Karpas-422 (cell line): Measurements from ENCODE around the gene SLC25A22. TPM values are rescaled to one million over a fixed set of nuclear protein-coding genes. Genes with fewer than 3 reads are reported as not detected.

Experiments used
- DNase-seq: peaks from one replicate; pipeline ENCODE4 v3.0.0-alpha.2; 2015
- H2AFZ ChIP-seq: fragments of 200-600 bp; sonication (generic); 2 replicates; pipeline ENCODE4 v1.6.1; 2014; ENCODE audit warnings: antibody characterized with exemption, low read length, mixed read lengths
- H3K27ac ChIP-seq: fragments of 200-600 bp; sonication (generic); 2 replicates; pipeline ENCODE4 v1.5.1; 2014; ENCODE audit warnings: mild to moderate bottlenecking, low read length, moderate library complexity
- H3K27me3 ChIP-seq: fragments of 200-600 bp; sonication (generic); 2 replicates; pipeline ENCODE4 v1.6.1; 2014; ENCODE audit warnings: low read length, mixed read lengths
- H3K36me3 ChIP-seq: fragments of 200-600 bp; sonication (generic); 2 replicates; pipeline ENCODE4 v1.6.1; 2014; ENCODE audit warnings: low read length, mixed read lengths; ENCODE audit not compliant: insufficient read depth
- H3K4me1 ChIP-seq: fragments of 200-600 bp; sonication (generic); 2 replicates; pipeline ENCODE4 v1.6.1; 2014; ENCODE audit warnings: mild to moderate bottlenecking, low read length, mixed read lengths
- H3K4me2 ChIP-seq: fragments of 200-600 bp; sonication (generic); 2 replicates; pipeline ENCODE4 v1.6.1; 2014; ENCODE audit warnings: low read length, low read depth, mild to moderate bottlenecking; ENCODE audit not compliant: poor library complexity, severe bottlenecking
- H3K4me3 ChIP-seq: fragments of 200-600 bp; sonication (generic); 2 replicates; pipeline ENCODE4 v1.5.1; 2014; ENCODE audit warnings: mild to moderate bottlenecking, antibody characterized with exemption, low read length, mixed read lengths
- H3K79me2 ChIP-seq: fragments of 200-600 bp; sonication (generic); 2 replicates; pipeline ENCODE4 v1.6.1; 2014; ENCODE audit warnings: mild to moderate bottlenecking, low read length, mixed read lengths
- H3K9ac ChIP-seq: fragments of 200-600 bp; sonication (generic); 2 replicates; pipeline ENCODE4 v1.6.0; 2014; ENCODE audit warnings: low read length
- H3K9me2 ChIP-seq: fragments of 200-600 bp; sonication (generic), shearing (Covaris generic); replicated peaks from 2 replicates; pipeline ENCODE4 v1.6.0; 2014; ENCODE audit warnings: mild to moderate bottlenecking, low read length, moderate library complexity; ENCODE audit not compliant: insufficient read depth
- H3K9me3 ChIP-seq: fragments of 300-700, 200-600 bp; sonication (generic); 2 replicates; pipeline ENCODE4 v1.6.1; 2014; ENCODE audit warnings: low read length, mixed read lengths
- H4K20me1 ChIP-seq: fragments of 200-600 bp; sonication (generic); 2 replicates; pipeline ENCODE4 v1.6.1; 2014; ENCODE audit warnings: mild to moderate bottlenecking, antibody characterized with exemption, low read length, low read depth; ENCODE audit not compliant: insufficient read depth
- small RNA-seq: library from RNA; depleted of rRNA; stranded (forward); fragments of <200 nt; gene quantifications from one replicate; pipeline ENCODE3, GENCODE V24; 2014
- total RNA-seq: library from RNA; depleted of rRNA; stranded (reverse); fragments of >200 nt; shearing (Covaris generic); gene quantifications from 2 replicates; pipeline ENCODE4 v1.2.3, GENCODE V29; 2014; ENCODE audit warnings: low replicate concordance; rRNA removed

SLC25A22 gene
- total RNA-seq, 1 experiment from 2014 or later = 9.3 TPM

DNA sequence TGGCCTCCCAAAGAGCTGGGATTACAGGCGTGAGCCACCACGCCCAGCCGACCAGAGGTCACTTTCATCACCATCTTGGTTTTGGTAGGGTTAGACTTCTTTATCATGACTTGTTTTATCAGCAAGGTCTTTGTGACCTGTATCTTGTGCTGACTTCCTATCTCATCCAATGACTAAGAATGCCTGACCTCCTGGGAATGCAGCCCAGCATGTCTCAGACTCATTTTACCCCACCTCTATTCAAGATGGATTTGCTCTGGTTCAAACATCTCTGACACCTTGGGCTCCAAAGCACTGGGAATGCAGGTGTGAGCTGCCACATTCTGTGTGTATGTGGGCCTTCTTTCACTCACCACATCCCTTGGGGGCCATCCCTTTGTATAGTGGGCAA is 55.9 kb downstream of the SLC25A22 start:
- Histone ChIP-seq H4K20me1 (no peaks in the 10 kb centered on the region), H3K27me3 (no peaks in the 10 kb centered on the region), H3K4me2 (no peak overlapping the region), H3K27ac (no peak overlapping the region), H3K9me2 (no peaks in the 10 kb centered on the region), H2AFZ (no peak overlapping the region), H3K9me3 (no peaks in the 10 kb centered on the region), H3K4me3 (no peak overlapping the region), H3K9ac (no peak overlapping the region), H3K79me2 (no peaks in the 10 kb centered on the region), H3K36me3 (no peaks in the 10 kb centered on the region), H3K4me1 (peaks cover 8% of the 10 kb centered on the region)
- no peak for DNase-seq

Small RNAs within 50 kb of the gene (small RNA-seq; reads per million reads assigned to genes)
- gene SNORA52 = not detected

Other genes with a start within 250 kb of the SLC25A22 start
- 6.2 and 14.3 TPM in 2 replicates for gene LMNTD2, start 237.5 kb downstream of the SLC25A22 start, total RNA-seq
- gene RASSF7, start 237.3 kb downstream of the SLC25A22 start, total RNA-seq = 13.8 and 29.1 TPM in 2 replicates
- 8.7 and 20.9 TPM in 2 replicates for gene PHRF1, start 221.8 kb downstream of the SLC25A22 start, total RNA-seq
- 34.6 and 53.5 TPM in 2 replicates for gene IRF7, start 182.3 kb downstream of the SLC25A22 start, total RNA-seq
- gene CDHR5, start 173.3 kb downstream of the SLC25A22 start, total RNA-seq = 0.04 TPM in 1 of 2 replicates, not detected in the other
- gene SCT, start 171.1 kb downstream of the SLC25A22 start, total RNA-seq = not detected in 2 replicates
- gene DRD4, start 161.0 kb downstream of the SLC25A22 start, total RNA-seq = not detected in 2 replicates
- gene DEAF1, start 103.1 kb downstream of the SLC25A22 start, total RNA-seq = 35.9 and 57.3 TPM in 2 replicates
- gene TMEM80, start 102.5 kb downstream of the SLC25A22 start, total RNA-seq = 25.4 and 32.8 TPM in 2 replicates
- 2.3 and 10.4 TPM in 2 replicates for gene EPS8L2, start 92.0 kb downstream of the SLC25A22 start, total RNA-seq
- gene TALDO1, start 50.8 kb downstream of the SLC25A22 start, total RNA-seq = 127 and 177 TPM in 2 replicates
- gene GATD1, start 20.8 kb downstream of the SLC25A22 start, total RNA-seq = 43.6 and 61.0 TPM in 2 replicates
- gene CEND1, start 8.2 kb downstream of the SLC25A22 start, total RNA-seq = 19.8 and 50.0 TPM in 2 replicates
- 26.2 and 26.6 TPM in 2 replicates for gene PIDD1, start 7.0 kb upstream of the SLC25A22 start, total RNA-seq
- gene RPLP2, start 11.7 kb upstream of the SLC25A22 start, total RNA-seq = 774 and 1,042 TPM in 2 replicates
- 32.5 and 35.8 TPM in 2 replicates for gene PNPLA2, start 20.6 kb upstream of the SLC25A22 start, total RNA-seq
- gene CRACR2B, start 29.6 kb upstream of the SLC25A22 start, total RNA-seq = 0.48 and 1.5 TPM in 2 replicates
- gene CD151, start 34.7 kb upstream of the SLC25A22 start, total RNA-seq = 8.4 and 10.5 TPM in 2 replicates
- gene POLR2L, start 44.2 kb upstream of the SLC25A22 start, total RNA-seq = 113 and 203 TPM in 2 replicates
- 4.0 TPM in 1 of 2 replicates, not detected in the other for gene TSPAN4, start 44.6 kb upstream of the SLC25A22 start, total RNA-seq
- 32.8 and 43.7 TPM in 2 replicates for gene CHID1, start 112.5 kb upstream of the SLC25A22 start, total RNA-seq
- gene AP2A2, start 127.6 kb upstream of the SLC25A22 start, total RNA-seq = 20.0 and 34.6 TPM in 2 replicates
- not detected in 2 replicates for gene MUC6, start 238.4 kb upstream of the SLC25A22 start, total RNA-seq